GM18861 (cell line): ENCODE measurements around the gene DDO.

ENCODE experiments used
- ATAC-seq: cut with Tn5 transposase; IDR thresholded peaks from one replicate; pipeline ENCODE4 v1.9.1; 2021; ENCODE audit not compliant: unreplicated experiment

DDO gene

DNA sequence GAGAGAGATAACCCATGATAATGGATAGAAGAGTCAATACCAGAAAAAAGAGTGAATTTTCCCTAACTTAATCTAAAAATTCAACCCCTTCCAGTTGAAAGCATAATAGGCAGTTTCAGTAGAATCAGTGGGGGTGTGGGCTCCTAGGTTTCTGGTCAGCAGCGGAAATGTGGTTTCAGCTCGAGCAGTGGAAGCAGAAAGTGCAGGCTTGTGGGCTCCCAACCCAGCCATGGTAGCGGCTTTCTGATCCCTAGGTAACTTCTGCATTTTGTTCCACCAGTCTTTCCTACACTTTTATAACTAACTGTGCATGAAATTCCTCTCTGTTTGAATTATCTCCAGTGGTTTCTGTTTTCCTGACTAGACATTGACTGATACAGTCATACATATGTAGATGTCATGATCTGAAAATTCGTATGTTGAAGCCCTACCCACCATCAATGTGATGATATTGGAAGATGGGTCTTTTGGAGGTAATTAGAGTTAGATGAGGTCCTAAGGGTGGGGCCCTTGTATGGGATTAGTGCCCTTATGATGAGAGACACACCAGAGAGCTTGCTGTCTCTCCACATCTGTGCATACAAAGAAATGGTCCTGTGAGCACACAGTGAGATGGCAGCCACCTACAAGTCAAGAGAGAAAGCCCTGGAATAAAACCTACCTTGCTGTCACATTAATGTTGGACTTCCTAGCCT, 6.5 kb upstream of the DDO start:
- ATAC-seq, result no peak

DNA sequence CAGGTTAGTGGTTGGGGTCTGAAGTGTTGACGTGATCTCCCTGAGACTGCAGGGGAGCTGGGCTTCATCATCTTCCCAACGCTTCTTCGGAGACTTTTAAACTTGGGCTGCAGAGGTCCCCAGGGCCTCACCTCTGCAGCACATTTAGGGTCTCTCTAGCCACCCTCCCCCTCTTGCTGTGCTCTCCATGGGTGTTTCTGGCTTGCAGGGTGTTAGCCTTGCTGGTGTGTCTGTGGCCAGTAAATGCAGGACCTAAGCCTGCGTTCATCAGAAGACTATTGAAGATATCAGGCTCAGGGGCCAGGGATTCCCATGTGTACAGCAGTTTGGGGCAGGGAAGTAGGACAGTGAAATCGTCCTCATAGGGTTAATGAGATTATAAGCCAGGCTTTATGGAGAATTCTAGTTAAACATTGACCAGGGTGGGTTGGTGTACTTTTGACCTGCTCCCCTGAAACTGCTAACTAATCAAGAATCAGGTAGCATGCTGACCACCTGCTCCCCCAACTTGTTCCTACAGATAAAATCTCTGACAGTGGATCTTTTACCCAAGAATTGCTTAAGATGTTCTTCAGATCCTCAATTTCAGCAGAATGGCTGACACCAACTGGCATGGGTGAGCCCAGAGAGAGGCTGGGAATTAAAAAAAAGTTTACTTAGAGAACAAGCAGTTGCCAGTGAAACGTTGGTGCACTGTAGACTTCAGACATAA, 3.8 kb upstream of the DDO start:
- no peak for ATAC-seq

DNA sequence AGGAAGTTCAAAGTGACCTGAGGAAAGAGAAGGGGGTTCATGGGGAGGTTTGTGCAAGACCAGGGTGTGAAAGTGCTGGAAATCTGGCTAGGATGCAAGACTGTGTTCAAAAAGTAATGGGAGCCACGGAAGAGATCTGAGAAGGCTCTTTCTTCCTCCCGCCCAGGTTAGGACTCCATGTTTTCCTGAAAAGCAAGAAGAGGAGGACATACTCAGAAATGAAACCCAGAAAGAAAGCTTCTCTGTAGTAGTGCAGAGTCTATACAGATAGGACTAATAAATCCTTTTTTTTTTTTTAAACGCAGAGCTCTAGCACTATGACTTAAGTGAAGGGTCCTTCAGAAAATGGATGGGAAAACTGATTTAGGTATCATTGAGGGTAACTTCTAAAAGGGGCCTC, 3.2 kb upstream of the DDO start:
- ATAC-seq, result no peak

DNA sequence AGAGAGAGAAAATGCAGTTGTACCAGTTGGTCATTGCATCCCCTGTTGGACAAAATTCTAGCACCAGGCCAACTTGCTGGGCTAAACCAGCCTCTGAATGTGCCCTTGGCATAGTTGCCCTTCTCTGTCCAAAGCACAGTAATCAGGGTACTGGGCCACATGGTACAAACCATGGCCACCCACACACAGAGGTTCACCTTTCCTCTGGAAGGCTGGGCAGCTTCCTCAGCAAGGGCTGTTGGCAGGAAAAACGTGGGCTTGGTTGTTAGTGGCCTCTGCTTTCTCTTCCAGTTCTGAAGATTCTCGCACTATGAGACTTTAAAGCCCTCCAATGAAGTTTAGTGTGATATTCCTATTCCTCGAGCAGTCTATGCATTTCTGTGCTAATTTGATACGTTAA, 706 bp downstream of the DDO start:
- ATAC-seq, result no peak

DNA sequence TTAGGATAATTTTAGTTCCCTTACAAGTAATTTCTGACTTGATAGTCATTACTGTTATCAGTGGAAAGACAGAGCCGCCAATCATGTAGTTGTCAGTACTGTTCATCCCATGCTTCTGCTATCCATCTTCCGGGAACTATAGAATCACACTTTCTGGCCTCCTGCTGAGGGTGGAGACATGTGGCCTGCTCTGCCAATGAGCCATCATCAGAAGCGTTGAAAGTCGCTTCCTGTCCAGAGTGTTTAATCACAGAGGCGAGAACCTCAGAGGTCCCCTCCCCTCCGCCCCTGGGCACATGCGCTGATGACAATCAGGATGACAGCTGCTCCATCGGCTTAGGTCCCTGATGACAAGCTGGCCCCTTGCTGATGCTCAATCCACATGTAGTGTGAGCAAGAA, 3.0 kb downstream of the DDO start:
- no peak for ATAC-seq

DNA sequence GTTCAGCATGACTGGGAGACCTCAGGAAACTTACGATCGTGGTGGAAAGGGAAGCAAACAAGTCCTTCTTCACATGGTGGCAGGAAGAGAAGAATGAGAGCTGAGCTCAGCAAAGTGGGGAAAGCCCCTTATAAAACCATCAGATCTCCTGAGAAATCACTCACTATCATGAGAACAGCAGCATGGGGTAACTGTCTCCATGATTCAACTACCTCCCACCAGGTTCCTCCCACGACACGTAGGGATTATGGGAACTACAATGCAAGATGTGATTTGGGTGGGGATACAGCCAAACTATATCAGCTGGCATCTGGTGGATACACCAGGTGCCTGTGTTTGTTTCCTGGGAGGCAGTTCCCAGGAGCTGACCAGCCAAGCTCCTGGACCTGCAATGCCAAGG, 4.9 kb downstream of the DDO start:
- no peak for ATAC-seq

DNA sequence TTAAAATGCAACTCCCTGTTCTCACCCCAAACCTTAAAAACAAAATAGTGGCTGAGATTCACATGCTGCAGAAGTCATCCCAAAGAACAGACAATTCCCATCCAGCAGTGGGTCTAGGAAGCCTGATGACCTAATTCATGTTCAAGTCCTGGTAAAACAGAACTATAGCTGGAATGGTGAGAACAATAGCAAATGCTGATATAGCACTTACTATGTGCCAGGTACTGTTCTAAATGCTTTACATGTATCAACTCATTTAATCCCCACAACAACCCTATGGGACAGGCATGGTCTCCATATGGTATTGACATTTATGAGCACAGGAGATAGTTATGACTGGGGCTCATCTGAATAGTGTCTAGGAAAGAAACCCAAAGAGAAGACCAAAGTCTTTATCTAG, 5.6 kb downstream of the DDO start:
- no peak for ATAC-seq

DNA sequence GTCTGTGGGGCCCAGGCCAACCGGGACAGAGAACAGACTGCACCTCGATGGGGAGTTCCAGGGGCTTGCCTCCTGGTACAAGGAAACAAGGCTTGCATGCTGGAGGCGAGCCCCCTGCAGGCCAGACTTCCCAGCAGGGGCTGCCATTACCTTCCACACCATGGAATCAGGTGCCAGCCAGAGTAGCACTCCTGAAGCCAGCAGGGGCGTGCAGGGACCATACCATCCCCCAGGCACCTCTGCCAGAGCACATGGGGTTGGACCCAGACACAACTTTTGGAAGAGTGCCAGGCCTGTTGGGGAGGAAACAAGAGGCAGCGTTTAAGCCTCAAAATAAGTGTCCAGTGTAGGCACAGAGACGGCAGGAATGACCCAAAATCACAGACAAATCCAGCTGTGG, 6.5 kb downstream of the DDO start:
- no peak for ATAC-seq

DNA sequence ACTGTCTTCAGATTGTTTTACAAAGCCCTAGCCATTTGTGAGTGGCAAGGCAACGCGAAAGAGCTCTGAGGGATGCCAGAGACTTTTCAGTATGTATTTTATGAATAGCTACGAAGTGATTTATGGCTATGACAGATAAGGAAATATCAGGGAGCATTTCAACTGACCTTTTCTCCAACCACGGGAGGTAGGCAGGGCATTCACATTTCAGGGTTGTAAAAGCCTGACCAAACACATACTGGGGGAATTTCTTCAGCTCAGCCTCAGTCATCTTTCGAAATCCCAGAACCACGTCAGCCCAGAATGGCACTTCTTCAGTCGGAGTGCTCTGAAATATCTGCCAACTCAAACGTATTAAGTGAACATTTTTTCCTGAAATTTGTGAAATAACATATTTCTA, 10.8 kb downstream of the DDO start:
- no peak for ATAC-seq

DNA sequence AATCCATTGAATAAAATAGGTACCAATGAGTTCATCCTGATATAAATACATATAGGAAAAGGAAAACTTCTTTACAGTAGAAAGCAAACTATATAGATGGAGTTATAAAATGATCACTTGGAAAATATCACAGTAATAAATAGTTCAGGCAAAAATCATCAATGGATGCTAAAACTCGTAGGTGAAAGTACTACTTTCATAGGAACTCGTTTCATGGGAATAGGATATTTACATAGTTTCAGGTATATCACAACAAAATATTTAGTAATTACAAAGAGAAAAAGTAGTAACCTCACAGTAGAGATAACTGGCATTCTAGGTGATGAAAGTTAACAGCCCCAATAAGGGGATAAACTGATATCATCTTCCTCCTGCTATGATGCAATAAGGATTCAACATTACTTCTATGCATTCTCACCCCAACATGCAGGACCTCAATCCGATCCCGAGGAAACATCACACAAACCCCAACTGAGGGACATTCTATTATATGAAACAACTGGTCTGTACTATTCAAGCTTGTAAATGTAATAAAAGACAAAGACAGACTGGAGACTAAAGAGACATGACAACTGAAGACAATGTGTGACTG, 13.7 kb downstream of the DDO start:
- ATAC-seq, result no peak

DNA sequence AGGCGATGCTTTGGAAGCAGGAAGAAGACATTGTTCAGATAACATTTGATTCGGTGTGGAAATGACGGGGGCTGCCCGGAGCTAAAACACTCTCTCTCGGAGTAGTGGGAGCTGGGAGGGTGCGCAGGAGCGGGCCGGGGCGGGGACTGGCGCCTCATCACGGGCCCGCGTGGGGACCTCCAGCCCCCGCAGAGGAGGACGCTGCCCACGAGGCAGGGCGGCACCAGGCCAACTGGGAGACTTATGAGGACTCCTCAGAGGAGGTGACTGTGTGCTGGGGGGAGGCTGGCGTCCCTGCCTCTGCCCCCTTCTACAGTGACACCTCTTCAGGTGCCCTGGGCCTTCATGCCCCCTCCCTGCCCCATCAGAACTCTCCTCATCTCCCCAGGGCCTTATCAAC, 15.2 kb downstream of the DDO start:
- no peak for ATAC-seq

DNA sequence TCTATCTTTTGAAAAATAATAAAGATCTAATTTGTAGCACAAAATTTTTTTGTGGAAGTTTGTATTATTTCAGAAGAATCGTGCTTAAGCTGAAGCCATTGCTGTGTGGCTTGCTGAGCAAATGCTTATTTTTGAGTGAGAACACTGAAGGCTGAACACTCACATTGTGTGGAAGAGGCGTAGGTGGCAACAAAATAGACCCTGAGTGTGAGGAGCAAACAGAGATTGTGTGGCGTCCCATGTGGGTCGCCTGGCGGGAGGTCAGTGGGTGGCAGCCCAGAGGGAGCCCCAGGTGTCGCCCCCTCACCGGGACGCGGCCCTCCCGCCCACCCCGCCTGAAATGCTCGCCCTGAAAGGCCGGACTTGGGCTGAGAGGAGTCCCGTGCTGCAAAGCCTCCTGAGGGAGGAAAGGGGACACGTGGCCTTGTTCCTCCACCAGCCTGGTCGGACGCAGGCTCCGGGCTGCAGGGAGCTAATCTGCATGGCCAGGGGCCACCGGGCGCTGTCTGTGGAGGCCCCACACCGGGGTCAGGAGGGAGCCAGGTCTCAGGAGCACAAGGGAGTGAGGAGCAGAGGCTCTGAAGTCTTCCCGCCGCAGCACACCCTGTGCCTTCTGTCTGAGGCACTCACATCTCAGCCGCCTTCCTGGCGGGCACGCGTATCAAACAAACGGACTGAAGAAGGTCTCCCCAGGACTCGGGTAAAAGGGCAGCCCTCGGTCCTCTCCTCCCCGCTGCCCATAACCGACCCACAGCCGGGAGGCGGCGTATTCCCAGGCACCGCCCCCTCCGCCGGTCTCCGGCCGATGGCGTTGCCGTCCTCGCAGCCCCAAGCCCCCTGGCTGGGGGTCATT, 15.9 kb downstream of the DDO start:
- ATAC-seq, result no peak

DNA sequence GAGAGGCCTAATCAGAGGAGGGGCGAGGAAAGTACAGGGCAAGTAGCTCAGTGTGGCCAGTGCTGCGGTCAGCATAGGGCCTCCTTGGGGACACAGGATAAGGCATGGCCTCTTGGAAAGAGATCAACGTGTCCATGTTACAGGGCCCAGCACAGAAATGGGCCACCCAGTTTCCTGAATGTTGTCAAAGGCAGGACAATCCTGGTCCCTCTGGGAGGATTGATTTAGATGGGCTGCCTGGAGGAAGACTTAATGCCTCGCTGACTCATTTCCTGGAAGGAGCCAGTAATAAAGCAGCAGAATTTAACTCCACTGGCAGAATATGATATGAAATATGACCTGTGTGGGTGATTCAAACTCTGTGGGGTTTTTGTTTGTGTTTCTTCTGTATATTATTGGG, 16.6 kb downstream of the DDO start:
- ATAC-seq, result no peak

DNA sequence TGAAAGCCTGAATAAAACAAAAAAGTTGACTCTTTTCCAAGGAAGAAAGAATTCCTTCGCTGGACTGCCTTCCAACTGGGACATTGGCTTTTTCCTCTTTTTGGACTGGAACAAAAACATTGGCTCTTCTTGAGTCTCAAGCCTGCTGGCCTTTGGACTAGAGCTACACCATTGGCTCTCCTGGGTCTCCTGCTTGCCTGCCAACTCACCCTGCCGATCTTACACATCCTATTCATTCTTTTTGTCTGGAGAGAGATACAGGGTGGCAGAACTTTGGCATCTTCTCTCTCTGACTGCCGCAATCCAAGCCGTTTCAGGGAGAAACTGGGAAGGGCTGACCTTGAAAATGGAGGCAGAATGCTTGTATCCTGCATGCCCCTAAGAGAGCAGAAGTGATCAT, 20.2 kb downstream of the DDO start:
- no peak for ATAC-seq

DNA sequence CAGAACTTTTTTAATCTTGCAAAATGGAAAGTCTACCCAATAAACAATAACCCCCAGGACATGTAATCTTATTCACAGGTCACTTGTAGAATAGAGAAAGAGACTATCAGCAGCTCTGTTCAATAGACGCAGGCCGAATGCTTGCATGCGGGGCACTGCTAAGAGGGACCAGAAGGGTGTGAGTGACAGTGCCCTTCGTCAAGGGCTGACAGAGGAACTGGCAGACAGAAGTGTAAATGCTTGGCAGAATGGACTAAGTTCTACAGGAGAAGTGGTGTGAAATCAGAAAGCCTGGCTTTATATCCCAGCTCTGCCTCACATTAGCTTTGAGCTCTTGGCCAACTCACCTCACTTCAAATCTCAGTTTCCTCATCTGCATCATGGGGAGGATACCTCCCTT, 21.0 kb downstream of the DDO start:
- ATAC-seq, result no peak

DNA sequence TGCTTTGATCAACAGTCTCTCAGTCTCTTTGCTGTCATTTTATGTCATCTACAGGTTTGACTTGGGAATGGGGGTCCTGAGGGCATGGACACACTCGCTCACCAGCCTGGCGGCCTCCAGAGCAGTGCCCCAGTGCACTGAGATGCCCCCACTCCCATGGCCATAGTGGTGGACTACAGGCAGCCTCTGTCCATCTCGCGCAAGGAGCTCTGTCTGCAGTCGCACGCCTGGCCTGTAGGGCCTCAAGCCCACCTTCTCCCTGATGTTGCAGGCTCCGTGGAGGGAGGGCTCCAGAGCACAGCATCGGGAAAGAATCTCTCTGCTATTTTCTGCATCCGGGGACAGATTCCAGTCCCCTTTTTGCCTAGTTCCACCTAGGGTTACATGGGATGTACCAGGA, 22.6 kb downstream of the DDO start:
- ATAC-seq, result no peak

DNA sequence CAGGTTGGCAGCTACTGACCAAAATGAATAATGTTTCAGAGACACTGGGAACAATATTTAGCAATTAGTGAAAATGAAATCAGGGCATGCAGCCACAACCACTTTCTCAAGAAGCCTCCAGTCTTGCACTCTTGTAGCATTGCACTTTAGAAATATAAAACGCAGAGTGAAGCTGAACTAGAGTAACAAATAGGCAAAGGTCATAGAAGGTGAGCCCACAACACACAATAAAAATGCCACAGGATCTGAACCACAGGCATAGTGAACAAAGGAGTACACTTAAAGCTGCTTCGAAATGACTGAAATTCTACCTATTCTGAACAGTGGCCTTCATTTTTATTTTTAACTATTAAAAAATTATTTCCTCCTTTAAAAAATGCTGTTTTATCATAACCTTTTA, 25.0 kb downstream of the DDO start:
- ATAC-seq, result no peak

DNA sequence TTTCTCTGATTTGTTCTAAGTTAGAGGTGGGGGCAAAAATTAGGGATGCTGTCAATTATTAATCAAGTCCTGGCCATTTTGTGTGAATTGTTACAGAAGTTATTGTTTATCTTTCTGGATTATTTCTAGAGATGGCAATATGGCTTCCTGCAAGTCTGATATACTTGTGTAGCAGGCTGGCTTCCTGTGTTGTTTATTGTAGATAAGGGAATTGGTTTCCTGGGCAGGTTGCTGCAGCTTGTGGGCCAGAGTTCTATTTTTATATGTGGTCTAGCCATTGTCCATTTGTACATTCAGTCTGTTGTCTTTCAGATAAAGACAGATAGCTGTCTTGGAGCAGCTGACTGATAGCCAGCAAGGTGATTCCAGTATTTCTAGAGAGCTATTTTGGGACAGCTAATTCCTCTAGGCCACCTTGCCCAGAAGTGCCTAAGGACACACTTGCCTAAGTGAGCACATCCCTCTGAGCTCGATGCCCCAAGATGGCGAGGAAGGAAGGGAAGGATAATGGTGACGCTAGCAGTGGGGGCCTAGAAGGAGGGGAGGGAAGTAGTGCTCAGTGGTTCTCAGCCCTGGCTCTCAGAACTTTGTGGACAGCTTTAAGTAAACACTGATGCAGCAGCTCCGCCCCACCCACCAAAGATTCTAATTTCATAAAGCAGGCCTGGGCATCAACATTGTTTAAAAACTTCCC, 25.5 kb downstream of the DDO start:
- ATAC-seq, result no peak

DNA sequence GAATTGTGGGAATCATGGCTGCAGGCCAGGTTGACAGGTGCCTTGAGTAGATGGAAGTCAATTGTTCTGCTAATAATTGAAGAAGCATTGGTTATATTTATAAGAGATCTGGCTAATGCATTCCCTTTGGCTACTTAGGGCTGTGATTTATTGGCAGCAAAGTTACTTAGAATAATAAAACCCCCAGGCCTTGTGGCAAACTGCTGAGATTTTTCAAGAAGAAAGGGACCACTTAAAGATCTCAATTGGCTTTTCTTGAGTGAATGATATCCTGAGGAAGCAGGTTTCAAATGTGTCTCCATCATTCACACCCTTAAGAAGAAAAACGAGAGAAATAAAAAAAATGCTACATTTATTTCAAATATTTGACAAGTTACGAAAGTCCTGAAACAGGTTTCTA, 27.4 kb downstream of the DDO start:
- ATAC-seq, result no peak

DNA sequence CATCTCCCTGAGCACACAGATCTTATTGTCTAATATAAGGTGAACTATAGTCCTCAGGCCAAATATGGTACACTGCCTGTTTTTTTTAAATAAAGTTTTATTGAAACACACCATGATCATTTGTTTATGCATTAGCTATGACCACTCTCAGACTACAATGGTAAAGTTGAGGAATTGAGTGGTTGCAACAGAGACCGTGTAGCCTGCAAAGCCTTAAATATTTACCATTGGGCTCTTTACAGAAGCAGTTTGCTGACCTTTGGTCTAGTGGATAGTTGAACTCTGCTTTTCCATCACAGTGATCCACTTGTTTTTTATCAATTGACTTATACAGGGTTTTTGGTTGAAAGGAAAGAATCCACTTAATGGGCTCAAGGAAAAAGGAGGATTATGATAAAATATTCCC, 29.9 kb downstream of the DDO start:
- ATAC-seq, result no peak

DNA sequence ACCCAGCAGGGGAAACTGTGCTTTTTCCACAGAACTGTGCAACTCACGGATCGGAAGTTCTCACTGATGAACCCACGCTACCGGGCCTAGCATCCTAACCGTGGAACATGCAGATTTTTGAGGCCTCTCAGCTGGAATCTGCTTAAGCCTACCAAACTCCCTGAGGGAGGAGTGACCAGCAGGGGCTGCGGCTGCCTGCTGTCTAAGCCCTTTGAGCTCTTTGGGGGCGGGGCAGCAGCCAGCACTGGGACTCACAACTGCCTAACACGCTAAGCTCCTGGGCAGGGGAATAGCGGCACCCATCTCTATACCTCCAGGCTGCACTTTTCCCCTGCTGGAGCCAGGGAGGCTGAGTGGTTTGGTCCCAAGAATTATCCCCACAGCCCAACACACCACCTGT, 36.8 kb downstream of the DDO start:
- no peak for ATAC-seq
